CD4-positive, alpha-beta T cell treated with Interleukin-2 at 100 ng/mL for 4 hours (primary cell): Measurements from ENCODE around the gene DYNLT2.

Experiments used
- DNase-seq: peaks from one replicate; pipeline ENCODE4 v3.0.0-alpha.2; 2020; ENCODE audit warnings: low spot score

The DYNLT2 gene

DNA sequence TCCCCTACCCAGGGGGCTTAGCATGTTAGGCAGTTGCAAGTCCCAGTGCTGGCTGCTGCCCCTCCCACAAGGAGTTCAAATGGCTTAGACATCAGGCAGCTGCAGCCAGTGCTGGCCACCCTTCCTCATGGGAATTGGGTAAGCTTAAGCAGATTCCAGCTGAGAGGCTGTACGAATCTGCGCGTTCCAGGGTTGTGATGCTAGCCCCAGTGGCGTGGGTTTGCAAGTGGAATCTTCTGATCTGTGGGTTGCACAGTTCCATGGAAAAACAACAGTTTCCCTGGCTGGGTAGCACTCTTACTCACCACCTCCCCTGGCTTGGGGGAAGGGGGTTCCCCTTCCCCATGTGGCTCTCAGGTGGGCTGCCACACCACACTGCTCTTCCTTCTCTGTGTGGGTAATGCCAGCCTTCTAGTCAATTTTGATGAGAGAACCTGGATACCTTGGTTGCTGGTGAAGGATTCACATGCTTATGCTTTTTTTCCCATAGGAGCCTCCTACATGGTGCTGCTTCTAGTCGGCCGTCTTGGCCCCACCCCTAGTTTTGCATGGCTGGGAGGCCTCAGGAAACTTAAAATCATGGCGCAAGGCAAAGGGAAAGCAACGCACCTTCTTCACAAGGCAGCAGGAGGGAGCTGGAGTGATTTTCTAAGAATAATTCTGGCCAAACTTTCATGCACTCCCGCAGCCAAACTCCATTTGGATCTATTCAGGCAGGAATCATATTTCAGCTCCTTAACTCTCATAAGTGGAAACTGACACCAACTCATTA lies 13.0 kb downstream of the DYNLT2 start:
- no peak for DNase-seq

- DNase-seq: no peak
Measured at GRCh38 chr6:169729961-169730360, 21.4 kb downstream of the DYNLT2 start.

DNA sequence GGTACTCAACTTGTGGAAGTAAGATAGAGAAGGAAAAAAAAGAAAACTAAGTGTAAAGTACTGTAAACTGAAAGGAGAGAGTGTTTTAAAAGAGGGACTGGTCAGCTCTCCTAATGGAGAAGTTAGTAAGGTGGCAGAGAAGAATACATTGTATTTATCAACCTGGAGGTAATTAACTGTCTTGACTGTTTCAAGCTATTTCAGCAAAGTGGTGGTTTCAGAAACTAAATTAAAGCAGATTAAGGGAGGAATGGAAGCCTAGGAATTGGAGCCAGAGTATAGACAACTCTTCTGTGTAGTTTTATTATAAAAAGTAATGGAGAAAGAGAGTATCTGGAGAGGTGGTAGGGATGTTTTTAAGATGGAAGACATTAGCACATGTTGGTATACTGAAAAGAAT lies 24.4 kb downstream of the DYNLT2 start:
- no peak for DNase-seq

- no peak for DNase-seq
Measured at GRCh38 chr6:169726049-169726400, 25.3 kb downstream of the DYNLT2 start.

- DNase-seq: no peak
Measured at GRCh38 chr6:169725125-169726048, 26.0 kb downstream of the DYNLT2 start.

DNA sequence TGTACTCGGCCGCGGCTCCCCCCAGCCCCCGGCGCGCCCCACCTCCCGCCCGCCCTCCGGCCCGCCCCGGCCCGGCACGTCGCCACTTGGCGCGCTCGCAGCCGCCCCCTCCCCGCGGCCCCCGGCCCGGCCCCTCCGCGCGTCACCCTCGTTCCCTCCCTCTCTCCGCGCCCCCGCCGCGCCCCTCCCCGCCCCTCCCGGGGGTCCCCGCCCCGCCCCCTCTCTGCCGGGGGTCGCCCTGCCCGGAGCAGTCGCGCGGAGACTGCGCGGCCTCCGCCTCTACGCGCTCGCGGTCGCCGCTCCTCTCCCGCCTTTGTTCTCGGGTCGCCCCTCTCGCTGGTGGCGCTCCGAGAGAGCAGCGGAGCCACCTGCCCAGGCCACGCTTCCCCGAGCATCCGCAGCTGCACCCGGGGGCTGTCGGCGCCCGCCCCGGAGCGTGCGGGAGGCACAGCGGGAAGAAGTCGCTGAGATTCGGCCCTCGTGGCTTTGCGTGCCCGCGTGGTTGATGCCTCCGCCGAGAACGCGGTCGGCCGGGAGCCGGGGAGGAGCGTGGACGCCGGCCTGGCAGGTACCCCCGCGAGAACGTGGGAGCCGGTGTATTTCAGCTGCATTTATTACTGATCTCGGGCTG lies 26.8 kb downstream of the DYNLT2 start, which contains the start of gene PHF10:
PHF10 (minus strand) TSS at position 7 of the 631 bp plus-strand sequence. CDS start 569 bp downstream, outside the sequence.
- DNase-seq: peak; percentile 65

DNA sequence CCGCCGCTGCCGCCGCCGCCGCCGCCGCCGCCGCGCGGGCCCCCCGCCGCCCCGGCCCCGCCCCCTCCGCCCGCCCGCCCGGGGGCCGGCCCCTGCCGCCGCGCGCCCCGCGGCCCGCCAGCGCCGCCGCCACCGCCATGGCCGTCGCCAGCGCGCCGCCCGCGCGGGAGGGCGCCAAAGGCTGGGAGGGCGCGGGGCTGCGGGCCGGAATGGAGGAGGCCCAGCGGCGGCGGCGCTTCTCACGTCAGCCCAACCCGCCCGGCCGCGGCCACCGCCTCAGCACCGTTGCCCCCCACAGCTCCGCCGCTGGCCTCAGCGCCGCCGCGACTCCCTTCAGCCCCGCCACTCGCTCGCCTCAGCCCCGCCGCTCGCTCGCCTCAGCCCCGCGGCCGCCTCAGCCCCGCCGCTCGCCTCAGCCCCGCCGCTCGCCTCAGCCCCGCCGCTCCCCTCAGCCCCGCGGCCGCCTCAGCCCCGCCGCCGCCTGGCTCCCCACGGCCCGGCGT lies 27.3 kb downstream of the DYNLT2 start:
- DNase-seq: peak; percentile 35

DNA sequence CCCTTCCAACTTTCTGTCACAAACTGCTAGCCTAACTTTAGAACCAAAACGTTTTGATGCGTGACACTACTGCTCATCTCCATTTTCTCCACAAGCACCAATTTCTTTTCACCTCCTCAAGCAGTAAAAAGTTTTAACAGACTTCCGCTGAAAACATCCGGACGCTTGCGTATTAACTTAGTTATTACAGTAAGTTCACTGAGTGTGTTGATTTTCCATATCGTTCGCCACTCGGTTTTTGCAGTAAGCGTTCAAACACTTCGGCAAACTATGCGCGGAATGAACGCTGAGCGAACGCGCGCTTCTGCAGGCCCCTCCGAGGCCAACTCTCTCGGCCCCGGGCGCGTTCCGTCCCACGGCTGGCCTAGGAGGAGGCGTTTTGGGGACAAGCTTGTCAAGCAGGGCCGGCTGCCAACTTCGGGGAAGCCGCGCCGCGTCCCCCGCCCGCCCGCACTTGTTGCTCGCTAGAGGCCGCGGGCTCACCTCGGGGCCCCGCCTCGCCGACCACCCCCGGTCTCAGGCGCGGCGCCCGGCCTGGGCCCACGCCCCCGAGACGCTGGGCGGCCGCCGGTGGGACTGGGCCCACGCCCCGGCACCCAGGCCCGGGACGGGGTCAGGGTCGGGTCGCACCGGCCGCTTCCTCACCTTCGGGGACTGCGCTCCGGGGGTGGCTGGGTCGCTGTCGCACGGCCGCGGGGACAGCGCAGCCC lies 28.0 kb downstream of the DYNLT2 start:
- peak; percentile 60 for DNase-seq

- peak; percentile 29 for DNase-seq
Measured at GRCh38 chr6:169722362-169723199, 28.8 kb downstream of the DYNLT2 start.

DNA sequence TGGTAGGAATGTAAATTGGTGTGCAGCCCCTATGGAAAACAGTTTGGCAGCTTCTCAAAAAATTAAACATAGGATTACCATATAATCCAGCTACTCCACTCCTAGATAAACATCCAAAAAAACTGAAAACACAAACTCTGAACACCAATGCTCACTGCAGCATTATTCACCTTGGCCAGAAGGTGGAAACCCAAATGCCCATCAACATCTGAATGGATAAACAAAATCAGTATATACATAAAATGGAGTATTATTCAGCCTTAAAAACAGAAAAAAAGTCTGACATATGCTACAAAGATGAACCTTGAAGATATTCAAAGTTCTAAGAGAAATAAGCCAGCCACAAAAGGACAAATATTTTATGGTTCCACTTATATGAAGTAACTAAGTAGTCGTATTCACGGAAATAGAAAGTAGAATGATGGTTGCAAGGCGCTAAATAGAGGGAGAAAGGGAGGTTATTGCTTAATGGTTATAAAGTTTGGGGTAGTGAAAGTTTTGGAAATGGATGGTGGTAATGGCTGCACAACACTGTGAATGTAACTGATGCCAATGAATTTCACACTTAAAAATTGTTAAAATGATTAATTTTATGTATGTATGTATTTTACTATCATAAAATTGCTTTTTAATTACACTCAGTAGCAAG lies 31.0 kb downstream of the DYNLT2 start:
- peak; percentile 7 for DNase-seq

GRCh38 chr6:169719117-169719516 lies 32.3 kb downstream of the DYNLT2 start:
- no peak for DNase-seq

GRCh38 chr6:169714595-169714994 lies 36.8 kb downstream of the DYNLT2 start:
- DNase-seq: no peak

GRCh38 chr6:169714178-169714577 lies 37.2 kb downstream of the DYNLT2 start:
- DNase-seq: no peak

DNA sequence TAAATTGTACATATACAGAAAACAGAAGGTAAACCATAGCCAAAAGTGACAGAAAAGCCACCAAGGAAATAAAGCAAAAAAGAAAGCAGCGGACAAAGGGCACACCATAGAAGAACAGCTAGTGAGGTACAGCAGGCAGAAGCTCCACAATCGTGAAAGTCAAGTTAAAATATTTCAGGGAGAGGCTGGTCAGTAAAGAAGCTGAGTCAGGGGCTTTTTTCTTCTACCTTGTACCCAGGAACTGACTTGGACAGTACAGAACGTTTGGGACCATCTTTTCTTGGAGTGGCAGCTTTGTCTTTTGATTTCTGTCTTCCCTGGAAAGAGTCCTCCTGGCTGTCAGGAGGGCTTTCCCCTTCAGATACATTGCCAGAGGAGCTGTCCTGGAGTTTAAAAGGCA lies 41.4 kb downstream of the DYNLT2 start:
- no peak for DNase-seq

GRCh38 chr6:169709293-169709692 lies 42.1 kb downstream of the DYNLT2 start:
- DNase-seq: no peak

- DNase-seq: no peak
Measured at GRCh38 chr6:169707772-169708171, 43.6 kb downstream of the DYNLT2 start.

DNA sequence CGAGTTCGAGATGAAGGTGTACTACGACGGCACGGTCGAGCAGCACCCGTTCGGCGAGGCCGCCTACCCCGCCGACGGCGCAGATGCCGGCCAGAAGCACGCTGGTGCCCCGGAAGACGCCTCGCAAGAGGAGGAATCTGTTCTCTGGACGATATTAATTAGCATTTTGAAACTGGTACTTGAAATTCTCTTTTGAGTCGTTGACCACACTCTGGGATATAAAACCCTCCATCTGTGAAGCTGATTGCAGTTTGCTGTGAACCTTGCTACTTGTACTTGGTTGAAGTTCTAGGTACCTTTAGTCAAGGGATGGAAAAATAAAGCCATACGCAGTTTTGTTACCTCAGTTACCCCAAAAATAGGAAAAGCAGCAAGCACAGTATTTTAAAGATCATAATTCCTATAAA lies 48.5 kb downstream of the DYNLT2 start:
- DNase-seq: no peak

- peak; percentile 96 for DNase-seq
Measured at GRCh38 chr6:169701954-169702839, 49.2 kb downstream of the DYNLT2 start, which contains the start of the genes C6orf120 and WDR27. TSS of gene C6orf120 (plus strand) at chr6:169702126. CDS start at chr6:169702460, 334 bp downstream. TSS of gene WDR27 (minus strand) at chr6:169702029. CDS start at chr6:169689005, 13,024 bp downstream.
